ENCODE results near the gene EHBP1.

DNA sequence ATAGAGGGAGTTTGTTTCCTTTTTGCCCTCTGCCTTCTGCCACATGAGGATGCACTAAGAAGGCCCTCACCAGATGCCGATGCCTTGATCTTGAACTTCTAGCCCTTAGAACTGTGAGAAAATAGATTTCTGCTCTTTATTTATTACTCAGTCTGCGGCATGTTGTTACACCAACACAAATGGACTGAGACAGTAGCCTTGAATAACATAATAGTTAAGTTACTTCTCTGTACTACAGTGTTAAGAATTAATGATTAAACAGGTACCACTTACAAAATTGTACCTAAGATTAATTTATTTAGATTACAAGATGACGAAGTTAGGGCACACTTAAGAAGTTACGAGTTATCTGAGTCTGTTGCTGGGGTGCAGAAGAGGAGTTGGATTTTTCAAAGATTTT, 42.4 kb downstream of the EHBP1 start:
- no peak for TF ChIP-seq EZH2 (IDR thresholded peaks at IDR 0.05; ENCODE audit: borderline replicate concordance, low read depth, low read length, severe bottlenecking)
- TF ChIP-seq, protein P1, sequence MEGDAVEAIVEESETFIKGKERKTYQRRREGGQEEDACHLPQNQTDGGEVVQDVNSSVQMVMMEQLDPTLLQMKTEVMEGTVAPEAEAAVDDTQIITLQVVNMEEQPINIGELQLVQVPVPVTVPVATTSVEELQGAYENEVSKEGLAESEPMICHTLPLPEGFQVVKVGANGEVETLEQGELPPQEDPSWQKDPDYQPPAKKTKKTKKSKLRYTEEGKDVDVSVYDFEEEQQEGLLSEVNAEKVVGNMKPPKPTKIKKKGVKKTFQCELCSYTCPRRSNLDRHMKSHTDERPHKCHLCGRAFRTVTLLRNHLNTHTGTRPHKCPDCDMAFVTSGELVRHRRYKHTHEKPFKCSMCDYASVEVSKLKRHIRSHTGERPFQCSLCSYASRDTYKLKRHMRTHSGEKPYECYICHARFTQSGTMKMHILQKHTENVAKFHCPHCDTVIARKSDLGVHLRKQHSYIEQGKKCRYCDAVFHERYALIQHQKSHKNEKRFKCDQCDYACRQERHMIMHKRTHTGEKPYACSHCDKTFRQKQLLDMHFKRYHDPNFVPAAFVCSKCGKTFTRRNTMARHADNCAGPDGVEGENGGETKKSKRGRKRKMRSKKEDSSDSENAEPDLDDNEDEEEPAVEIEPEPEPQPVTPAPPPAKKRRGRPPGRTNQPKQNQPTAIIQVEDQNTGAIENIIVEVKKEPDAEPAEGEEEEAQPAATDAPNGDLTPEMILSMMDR (IDR thresholded peaks at IDR 0.05; ENCODE audit: extremely low read depth in 1 of 2, insufficient read depth in 1 of 2, low read depth in 1 of 2, low read length in 2 of 2), result no peak
- TF ChIP-seq, protein P2, sequence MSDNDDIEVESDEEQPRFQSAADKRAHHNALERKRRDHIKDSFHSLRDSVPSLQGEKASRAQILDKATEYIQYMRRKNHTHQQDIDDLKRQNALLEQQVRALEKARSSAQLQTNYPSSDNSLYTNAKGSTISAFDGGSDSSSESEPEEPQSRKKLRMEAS (IDR thresholded peaks at IDR 0.05; ENCODE audit: insufficient read depth, insufficient read length), result no peak
- TF ChIP-seq POLR2A (IDR thresholded peaks at IDR 0.05; ENCODE audit: low read depth, low read length), result no peak
- no peak for TF ChIP-seq POLR2AphosphoS5 (IDR thresholded peaks at IDR 0.05; ENCODE audit: insufficient read depth, low read depth, low read length)
